HG03442 (cell line): Measurements from ENCODE around the gene PRKCE.
"Not testable (repeated sequence)": the region's sequence is repeated elsewhere in the genome, so short reads cannot be mapped to it uniquely, and the experiment has no call there.

Experiments used
- ATAC-seq: cut with Tn5 transposase; IDR thresholded peaks from one replicate; pipeline ENCODE4 v1.9.1; 2021; ENCODE audit warnings: mild to moderate bottlenecking, moderate library complexity; ENCODE audit not compliant: unreplicated experiment

Gene PRKCE

DNA sequence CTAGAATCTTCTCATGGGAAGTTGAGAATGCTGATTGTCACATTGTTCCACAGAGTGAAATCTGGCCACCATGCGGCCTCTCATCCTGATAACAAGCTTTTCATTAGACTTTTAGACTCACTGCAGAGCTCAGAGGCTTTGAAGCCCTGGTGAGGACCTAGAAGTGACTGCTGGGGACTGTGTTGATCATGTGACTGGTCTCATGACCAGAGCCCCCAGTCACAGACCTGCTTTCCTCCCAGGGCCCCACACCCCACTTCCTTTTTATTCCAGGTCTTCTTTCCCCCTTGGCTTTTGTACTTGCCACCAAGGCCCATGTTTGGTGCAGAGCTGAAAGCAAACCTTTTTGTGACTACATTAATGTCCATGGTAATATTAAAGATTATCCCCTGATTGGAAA, 45.2 kb downstream of the PRKCE start:
- no peak for ATAC-seq

DNA sequence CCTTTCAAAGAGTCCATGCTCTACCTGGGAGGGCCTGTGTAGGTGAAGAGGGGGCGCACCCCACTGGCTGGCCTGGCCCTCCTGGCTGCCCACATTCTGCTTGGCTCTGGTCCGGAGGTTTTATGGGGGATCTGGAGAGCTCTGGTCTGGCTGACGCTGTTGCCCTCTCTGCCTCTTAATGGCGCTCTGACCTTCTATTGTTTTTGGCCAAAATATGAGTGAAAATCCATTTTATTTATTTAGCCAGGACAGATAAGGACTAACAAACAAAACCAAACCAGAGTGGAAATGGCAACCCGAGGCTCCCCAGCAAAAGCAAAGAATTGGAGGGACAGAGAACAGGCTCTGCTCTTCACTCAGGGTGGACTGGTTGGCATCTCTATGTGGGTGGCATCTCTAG, 45.7 kb downstream of the PRKCE start:
- ATAC-seq, result no peak

DNA sequence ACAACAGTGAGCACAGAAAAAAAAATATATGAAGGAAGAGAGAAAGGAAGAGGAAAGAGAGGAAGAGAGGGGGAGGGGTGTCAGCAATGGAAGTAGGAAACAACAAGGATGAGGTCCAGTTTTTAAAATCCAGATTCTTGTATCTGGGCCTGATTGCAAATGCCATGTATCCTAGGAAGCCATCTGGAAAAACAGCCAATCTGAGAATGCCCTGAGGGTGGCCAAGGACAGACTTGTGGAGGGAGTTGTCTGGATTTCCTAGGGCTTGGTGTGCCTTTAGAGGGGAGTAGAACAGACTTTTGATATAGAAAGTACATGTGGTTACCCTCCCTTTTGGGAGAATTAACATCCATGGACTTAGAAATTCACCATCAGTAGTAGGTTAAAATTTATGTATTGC, 47.1 kb downstream of the PRKCE start:
- no peak for ATAC-seq

DNA sequence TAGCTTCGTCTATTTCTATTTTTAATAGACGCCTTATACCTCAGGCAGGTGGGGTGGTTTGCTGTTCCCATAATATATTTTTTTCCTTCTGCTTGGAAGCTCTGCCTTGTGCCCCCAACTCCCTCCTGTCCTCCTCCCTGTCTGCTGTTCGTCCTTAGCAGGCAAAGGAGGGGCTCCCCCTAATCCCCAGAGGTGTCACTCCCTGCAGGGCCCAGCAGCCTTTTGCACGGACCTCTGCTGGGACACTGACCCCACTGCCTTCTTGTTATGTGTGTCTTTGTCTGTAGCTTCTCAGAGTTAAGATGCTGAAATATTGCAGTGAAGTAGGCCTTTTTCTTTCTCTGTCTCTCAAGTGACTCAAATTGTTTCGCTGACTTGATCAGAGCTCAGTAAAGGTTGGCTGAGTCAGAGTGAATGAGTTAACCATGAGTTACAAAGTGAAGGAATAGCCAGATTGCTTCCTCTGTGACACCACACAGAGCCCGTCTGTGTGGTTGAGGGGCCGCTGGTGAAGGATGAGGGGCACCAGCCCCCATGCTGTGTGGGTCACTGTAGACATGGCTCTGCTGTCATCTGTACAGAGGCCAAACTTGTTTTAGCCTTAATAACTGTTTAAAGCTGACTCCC, 47.7 kb downstream of the PRKCE start:
- peak; percentile 68 for ATAC-seq

DNA sequence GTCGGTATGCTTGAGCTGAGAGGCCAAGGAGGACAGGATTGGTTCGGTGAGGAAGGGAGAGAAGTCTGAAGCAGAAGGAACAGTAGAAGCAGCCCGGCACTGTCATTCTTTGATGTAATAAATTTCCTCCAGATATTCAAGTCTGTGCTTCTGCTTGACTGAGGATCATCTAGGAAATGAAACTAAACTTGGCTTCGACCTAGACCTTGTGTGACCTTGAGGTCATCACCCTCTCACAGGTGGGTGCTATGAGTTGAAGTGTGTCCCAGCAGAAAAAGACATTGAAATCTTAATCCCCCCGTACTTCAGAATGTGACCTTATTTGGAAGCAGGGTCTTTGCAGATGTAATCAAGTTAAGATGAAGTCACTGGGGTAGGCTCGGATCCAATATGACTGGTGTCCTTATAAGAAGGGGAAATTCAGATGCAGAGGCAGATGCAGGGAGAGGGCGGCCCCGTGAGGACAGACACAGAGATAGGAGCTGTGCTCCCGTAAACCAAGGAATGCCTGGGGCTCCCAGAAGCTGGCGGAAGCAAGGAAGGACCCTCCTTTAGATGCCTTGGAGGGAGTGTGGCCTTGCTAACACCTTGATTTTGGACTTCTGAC, 49.0 kb downstream of the PRKCE start:
- ATAC-seq, result no peak

DNA sequence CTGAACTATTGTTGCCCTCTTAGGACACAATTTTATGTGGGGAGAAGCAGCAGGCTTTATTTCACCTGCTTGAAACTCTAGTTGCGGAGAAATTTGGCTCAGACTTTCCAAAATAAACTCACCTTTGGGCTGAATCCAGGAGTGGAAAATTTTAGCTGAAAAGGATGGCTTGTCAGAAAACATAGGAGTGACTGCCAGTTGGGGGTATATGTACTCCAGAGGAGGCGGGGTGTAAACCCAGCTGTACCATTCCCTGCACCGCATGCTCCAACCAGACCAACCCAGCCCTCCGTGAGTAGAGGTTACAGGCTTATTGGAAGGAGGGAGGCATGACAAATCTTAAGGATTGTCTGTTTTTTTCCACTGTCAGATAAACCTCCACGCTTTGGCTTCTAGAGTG, 53.8 kb downstream of the PRKCE start:
- no peak for ATAC-seq

DNA sequence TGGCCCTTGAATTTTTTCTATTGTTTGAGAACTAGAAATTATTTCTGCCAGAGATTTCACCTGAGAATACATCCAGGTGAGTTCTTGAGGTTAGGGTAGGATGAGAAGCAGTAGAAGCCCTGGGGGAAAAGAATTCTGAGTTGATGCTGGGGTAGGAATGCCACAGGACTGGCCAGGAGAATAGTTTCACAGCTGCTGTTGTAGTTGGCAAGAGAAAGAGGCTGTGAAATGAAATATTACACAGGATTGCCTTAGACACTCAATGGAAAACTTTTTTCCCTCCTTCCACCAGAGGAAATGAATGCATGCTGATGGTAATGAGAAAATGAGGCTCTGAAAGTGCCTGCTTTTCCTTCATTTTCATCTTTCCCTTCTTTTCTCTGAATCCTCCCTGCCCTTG, 54.6 kb downstream of the PRKCE start:
- ATAC-seq, result no peak

DNA sequence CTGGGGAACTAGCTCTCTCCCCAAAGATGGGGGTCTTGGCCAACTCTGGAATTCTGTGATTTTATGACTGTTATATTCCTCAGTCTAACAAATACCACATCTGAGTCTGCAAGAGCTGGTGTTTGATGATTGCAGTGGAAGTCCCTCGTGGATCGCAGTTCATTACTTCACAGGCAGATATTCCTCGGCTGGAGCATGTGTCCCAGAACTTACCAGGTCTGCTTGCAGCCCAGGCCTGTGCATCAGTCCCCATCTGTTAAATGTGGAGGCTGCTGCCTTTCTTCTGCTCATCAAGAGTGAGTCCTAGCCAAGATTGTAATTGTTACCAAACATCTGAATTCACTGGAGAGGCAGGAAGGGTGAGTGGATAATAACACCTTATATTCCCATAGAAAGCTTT, 55.5 kb downstream of the PRKCE start:
- ATAC-seq, result no peak

DNA sequence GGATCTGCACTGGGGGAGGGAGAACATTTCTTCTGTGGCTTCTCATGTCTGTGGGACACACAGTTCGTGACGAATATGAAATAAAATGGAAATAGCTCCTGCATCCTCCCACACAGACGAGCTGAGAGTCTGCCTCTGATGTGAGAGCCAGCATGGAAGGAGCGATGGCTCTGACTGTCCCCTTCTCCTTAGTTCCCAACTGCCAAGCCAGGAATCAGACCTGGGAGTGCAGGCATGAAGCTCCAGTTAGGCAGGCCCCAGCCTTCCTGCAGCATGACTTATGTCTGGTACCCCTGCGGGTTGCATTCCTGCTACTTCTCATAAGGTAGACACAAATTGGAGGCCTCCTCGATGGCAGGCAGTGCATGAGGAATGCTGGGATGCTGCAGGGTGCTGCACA, 56.2 kb downstream of the PRKCE start:
- no peak for ATAC-seq

DNA sequence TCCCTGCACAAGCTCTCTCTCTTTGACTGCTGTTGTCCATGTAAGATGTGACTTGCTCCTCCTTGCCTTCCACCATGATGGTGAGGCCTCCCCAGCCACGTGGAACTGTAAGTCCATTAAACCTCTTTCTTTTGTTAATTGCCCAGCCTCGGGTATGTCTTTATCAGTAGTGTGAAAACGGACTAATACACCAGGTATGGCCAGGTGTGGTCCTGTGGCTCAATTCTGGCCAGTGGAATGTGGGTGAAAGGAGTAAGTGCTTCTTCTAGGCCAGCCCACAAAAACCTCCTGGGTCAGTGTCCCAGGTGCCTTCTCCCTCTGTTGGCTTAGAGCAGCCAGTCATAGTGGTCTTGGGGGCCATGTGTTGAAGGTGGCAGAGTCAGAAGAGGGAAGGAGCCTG, 57.0 kb downstream of the PRKCE start:
- ATAC-seq, result no peak

DNA sequence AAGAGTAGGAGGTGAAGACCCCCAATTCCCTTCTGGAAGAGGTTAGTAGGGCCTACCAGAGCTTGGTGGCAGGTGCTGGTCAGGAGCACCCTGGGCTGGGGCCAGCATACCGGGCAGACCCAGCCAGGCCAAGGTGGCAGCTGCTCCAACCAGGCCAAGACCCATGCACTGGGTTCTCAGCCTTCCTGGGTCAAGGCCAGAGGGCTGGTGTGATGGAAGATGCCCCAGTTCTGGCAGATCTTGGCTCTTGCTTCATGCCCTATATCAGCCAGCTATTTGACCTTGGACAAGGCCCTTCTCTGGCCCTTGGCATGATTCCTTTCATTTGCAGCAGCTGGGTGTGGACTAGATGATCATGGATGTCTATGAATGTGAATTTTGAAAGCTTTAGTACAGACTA, 57.7 kb downstream of the PRKCE start:
- ATAC-seq, result no peak

DNA sequence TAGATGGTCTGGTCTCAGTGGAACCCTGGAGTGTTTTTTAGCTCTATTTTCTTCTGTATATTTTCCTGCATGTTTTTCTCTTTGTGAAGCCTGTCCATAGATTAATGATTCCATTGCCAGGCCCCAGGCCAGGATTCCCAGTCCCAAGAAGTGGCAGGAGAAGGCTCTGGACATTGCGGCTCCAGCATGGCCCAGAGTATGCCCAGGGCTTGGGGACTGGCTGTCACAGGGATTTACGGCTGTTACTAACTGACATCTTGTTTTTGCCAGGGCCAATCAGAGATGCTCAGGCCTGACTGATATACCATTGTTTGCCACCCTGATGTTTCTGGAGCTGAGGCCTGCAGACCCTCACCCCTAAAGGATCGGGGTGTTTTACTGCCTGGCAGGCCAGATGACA, 59.0 kb downstream of the PRKCE start:
- ATAC-seq, result no peak

DNA sequence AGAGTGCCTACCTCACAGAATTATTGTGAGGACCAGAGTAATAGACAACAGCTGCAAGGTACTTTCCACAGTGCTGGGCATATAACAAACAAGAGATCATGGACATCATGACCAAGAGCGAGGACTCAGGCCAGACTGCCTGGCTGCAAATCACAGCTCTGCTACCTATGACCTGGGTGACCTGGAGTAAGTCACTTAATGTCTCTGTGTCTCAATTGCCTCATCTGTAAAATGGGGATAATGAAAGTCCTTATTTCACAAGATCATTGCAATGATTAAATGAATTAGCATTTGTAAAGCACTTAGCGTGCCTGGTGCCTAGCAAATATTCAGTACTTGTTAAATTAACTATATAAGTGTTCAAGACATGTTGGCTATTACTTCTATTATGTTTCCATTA, 59.7 kb downstream of the PRKCE start:
- no peak for ATAC-seq

DNA sequence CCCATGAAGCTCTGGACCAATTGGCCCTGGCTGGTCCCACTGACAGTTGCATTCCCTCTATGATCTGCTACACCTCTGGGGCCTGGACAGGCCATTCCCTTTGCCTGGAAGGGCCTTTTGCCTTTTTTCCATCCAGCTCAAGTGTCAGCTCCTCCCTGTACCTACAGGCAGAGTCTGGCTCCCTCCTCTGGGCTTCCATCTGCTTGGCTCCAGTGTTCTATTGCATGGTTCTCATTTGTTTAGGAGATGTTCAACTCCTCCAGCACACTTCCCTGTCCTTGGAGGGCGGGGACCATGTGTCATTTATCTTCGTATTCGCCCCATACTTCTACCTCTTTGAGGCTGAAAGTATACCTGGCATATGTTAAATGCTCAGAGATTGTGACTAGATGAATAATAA, 61.1 kb downstream of the PRKCE start:
- ATAC-seq, result no peak

DNA sequence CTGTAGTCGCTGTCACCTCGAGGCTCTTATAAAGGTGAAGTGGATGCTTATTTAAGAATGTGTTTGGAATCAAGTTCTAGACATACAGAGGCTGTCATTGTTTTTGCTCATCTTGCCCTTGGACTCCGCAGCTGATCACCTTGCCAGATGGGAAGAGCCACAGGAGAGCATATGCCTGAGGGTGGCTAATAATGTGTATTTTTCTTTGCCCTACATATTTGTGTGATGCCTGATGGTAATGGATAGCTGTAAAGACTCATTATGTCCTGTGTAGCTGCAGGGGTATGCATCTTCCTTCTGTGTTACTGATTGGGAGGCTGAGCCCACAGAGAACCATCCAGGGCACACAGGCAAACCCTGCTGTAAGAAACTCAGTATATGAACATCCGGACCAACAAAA, 61.7 kb downstream of the PRKCE start:
- ATAC-seq, result no peak

DNA sequence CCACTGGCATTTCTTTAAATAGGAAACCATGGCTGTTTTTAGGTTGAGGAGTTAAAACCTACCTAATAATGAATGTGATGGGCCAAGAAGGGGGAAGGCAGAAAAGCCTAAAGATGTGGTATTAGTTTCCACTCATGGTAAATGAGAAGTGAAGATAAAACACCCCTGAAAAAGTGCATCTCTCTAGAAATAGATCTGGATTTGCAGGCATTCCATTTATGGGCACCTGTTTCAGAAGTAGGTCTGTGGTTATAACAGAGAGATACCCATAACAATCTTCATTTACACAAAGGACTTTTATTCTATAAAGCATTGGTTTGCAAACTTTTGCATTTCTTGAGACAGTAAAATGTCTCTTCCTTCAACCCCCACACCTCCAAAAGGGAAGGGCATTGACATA, 62.1 kb downstream of the PRKCE start:
- ATAC-seq, result no peak

DNA sequence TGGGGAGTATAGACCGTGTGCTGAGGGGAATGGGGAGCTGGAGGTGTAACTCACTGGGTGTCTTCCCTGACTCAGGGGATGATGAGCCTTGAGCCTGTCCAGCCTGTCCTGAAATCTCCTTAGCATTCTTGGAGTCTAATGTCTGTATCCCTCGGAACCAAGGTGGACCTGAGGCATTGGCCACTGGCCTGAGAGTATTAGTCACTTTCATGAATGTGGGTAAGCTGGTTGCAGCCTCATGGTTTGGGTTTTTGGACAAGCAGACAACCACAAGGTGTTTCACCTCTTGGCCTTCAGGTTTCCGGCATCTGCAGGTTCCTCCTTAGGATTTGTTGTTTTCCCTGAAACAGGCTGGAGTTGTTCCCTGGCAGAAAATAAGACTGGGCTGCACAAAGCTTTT, 63.2 kb downstream of the PRKCE start:
- no peak for ATAC-seq

DNA sequence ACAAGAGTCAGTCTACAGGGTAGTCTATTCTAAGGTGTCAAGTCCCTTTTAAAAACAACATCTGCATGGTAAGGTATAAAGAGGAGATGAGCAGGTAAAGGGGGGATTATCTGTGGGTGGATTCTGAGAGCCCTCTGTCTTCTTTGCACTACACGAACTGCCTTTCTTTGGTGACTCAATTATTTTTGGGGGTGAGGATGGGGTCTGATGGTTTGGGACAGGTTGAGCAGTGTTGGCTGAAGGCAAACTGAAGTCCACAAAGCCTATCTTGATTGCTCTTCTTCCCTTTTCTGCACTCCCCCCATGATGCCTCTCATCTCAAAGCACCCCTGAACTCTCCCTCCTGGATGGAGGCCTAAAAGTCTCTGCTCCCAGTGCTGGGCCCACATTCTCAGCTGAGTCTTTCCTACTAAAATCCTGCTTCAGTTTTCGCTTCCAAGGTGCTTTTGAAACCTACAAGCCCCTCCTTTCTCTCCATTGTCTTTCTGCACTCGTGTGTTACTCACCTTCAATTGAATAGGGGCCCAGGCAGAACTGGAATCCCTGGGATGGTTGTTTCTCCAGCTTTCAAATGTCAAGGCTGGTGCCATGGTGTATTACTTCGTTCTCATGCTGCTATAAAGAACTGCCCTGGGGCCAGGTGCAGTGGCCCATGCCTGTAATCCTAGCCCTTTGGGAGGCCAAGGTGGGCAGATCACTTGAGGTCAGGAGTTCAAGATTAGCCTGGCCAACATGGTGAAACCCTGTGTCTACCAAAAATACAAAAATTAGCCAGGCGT, 64.3 kb downstream of the PRKCE start:
- ATAC-seq, result no peak

DNA sequence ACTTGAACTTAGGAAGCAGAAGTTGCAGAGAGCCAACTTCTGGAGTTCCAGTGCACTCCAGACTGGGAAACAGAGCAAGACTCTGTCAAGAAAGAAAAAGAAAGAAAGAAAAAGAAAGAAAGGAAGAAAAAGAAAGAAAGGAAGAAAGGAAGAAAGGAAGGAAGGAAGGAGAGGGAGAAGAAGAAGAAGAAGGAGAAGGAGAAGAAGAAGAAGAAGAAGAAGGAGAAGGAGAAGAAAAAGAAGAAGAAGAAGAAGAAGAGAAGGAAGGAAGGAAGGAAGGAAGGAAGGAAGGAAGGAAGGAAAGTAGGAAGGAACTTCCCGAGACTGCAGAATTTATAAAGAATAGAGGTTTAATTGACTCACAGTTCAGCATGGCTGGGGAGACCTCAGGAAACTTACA, 65.0 kb downstream of the PRKCE start:
- not testable (repeated sequence) for ATAC-seq

DNA sequence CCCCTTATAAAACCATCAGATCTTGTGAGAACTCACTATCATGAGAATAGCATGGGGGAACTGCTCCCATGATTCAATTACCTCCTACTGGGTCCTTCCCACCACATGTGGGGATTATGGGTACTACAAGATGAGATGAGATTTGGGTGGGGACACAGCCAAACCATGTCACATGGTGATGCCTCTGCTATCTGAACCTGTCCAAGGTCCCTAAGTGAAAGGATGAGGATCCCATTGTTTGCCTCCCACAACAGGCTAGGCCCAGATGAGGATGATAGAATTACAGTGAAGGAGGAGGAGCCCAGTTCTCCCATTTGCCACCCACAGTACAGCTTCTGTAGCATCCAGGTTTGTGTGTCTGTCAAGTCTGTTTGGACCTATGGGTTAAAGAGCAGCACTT, 65.4 kb downstream of the PRKCE start:
- no peak for ATAC-seq

DNA sequence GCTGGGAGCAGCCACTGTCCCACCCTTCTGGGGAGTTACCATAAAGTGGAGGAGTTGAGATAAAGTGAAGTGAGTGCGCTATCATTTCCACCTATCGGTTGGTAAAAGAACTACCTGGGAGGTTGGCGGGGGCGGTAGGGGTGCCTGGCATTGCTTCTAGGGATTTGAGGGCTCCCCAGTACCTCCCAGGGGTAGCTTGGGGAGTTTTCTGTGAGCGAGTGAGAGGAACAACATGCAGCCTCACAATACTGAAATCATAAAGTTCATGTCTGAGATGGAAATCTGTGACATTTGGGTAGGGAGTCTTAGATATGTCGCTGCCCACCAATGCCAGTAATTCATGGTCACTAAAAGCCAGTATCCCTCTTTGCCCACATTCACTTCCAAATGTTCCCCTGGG, 68.7 kb downstream of the PRKCE start:
- no peak for ATAC-seq

DNA sequence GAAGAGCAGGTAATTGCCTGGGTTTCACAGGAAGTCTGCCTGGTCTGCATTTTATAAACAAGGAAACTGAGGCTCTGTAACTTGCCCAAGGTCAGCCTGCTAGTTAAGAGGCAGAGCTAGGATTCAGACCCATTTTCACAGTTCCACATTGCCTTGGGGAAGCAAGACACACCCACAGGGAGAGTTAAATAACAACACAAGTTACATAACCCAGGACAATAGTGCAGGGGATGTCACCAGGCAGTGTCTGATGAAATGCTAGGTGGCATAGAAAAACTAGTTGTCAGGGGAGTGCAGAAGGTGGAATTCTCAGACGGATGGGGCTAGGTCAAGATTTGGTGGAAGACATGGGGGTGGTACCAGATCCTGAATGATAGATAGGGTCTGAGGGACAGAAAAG, 69.7 kb downstream of the PRKCE start:
- no peak for ATAC-seq
